Stimulated activated CD8-positive, alpha-beta memory T cell treated with anti-CD3 and anti-CD28 coated beads, Interleukin-15, amount 100 ng/mL, for 4 hours (primary cell): Measurements from ENCODE around the gene PTPRK.
"Not testable (repeated sequence)": the region's sequence is repeated elsewhere in the genome, so short reads cannot be mapped to it uniquely, and the experiment has no call there.

Experiments
- DNase-seq, 2 donors: peaks; one replicate each; pipeline ENCODE4 v3.0.0-alpha.2; 2020; ENCODE audit warnings: low read depth in 2 of 2

PTPRK gene

GRCh38 chr6:128439627-128440026 is 80.8 kb downstream of the PTPRK start:
- no peak for DNase-seq

GRCh38 chr6:128438393-128438792 is 82.0 kb downstream of the PTPRK start:
- DNase-seq = no peak

GRCh38 chr6:128437685-128438084 is 82.7 kb downstream of the PTPRK start:
- no peak for DNase-seq

GRCh38 chr6:128434752-128435151 is 85.6 kb downstream of the PTPRK start:
- DNase-seq = not testable (repeated sequence)

GRCh38 chr6:128432394-128432793 is 88.0 kb downstream of the PTPRK start:
- DNase-seq = no peak

- no peak for DNase-seq
Observed at GRCh38 chr6:128427139-128427538, 93.3 kb downstream of the PTPRK start.

- no peak for DNase-seq
Observed at GRCh38 chr6:128425856-128426255, 94.5 kb downstream of the PTPRK start.

- DNase-seq = no peak
Observed at GRCh38 chr6:128422871-128423270, 97.5 kb downstream of the PTPRK start.

- no peak for DNase-seq
Observed at GRCh38 chr6:128422200-128422599, 98.2 kb downstream of the PTPRK start.

GRCh38 chr6:128421788-128422187 is 98.6 kb downstream of the PTPRK start:
- no peak for DNase-seq

GRCh38 chr6:128417698-128418097 is 102.7 kb downstream of the PTPRK start:
- no peak for DNase-seq

GRCh38 chr6:128415387-128415786 is 105.0 kb downstream of the PTPRK start:
- DNase-seq = no peak

- no peak for DNase-seq
Observed at GRCh38 chr6:128414943-128415342, 105.5 kb downstream of the PTPRK start.

- DNase-seq = no peak
Observed at GRCh38 chr6:128413291-128413690, 107.1 kb downstream of the PTPRK start.

GRCh38 chr6:128412680-128413079 is 107.7 kb downstream of the PTPRK start:
- DNase-seq = no peak

GRCh38 chr6:128410584-128410983 is 109.8 kb downstream of the PTPRK start:
- DNase-seq = no peak

GRCh38 chr6:128409003-128409402 is 111.4 kb downstream of the PTPRK start:
- DNase-seq = no peak

GRCh38 chr6:128406453-128406852 is 113.9 kb downstream of the PTPRK start:
- DNase-seq = no peak

- no peak for DNase-seq
Observed at GRCh38 chr6:128403618-128404444, 116.6 kb downstream of the PTPRK start.

- no peak for DNase-seq
Observed at GRCh38 chr6:128400875-128401274, 119.5 kb downstream of the PTPRK start.

- no peak for DNase-seq
Observed at GRCh38 chr6:128397996-128398395, 122.4 kb downstream of the PTPRK start.

GRCh38 chr6:128395596-128395995 is 124.8 kb downstream of the PTPRK start:
- no peak for DNase-seq

GRCh38 chr6:128395188-128395587 is 125.2 kb downstream of the PTPRK start:
- DNase-seq = no peak

- no peak for DNase-seq
Observed at GRCh38 chr6:128394167-128394566, 126.2 kb downstream of the PTPRK start.
